VCaP (cell line): ENCODE data around the gene PNMT.
A peak's percentile ranks its signal among the peaks of the same experiment; 100 is the strongest.

Source experiments
- H3K27ac ChIP-seq: fragments of 450-650 bp; 2 replicates; pipeline ENCODE4 v1.5.1; 2017
- CTCF ChIP-seq: fragments of 450-650 bp; conservative IDR thresholded peaks from 2 replicates; pipeline ENCODE4 v1.5.1; 2017; ENCODE audit warnings: mild to moderate bottlenecking, moderate library complexity

The PNMT gene

GRCh38 chr17:39652587-39653315 lies 15.5 kb upstream of the PNMT start:
- H3K27ac ChIP-seq, result peak overlapping the region; percentile 96
- no peak for TF ChIP-seq CTCF

- TF ChIP-seq CTCF, result no peak
- peak overlapping the region; percentile 96 for H3K27ac ChIP-seq
Observed at GRCh38 chr17:39653316-39653661, 15.0 kb upstream of the PNMT start.

GRCh38 chr17:39653662-39654331 lies 14.5 kb upstream of the PNMT start:
- TF ChIP-seq CTCF, result peak; percentile 72
- H3K27ac ChIP-seq, result peak overlapping the region; percentile 96; the same call in 1 of the 2 replicates

- H3K27ac ChIP-seq, result no peak overlapping the region
- no peak for TF ChIP-seq CTCF
Observed at GRCh38 chr17:39655105-39655504, 13.1 kb upstream of the PNMT start.

GRCh38 chr17:39658346-39658745 lies 9.9 kb upstream of the PNMT start:
- TF ChIP-seq CTCF, result no peak
- H3K27ac ChIP-seq, result no peak overlapping the region

- TF ChIP-seq CTCF, result no peak
Observed at GRCh38 chr17:39658760-39659159, 9.5 kb upstream of the PNMT start.

GRCh38 chr17:39659279-39660010 lies 8.8 kb upstream of the PNMT start:
- no peak overlapping the region for H3K27ac ChIP-seq
- no peak for TF ChIP-seq CTCF

More at GRCh38 chr17:39658760-39659159, 9.5 kb upstream of the PNMT start:
- H3K27ac ChIP-seq, result no peak overlapping the region
